ENCODE data around the gene CLCN6.

Gene CLCN6

DNA sequence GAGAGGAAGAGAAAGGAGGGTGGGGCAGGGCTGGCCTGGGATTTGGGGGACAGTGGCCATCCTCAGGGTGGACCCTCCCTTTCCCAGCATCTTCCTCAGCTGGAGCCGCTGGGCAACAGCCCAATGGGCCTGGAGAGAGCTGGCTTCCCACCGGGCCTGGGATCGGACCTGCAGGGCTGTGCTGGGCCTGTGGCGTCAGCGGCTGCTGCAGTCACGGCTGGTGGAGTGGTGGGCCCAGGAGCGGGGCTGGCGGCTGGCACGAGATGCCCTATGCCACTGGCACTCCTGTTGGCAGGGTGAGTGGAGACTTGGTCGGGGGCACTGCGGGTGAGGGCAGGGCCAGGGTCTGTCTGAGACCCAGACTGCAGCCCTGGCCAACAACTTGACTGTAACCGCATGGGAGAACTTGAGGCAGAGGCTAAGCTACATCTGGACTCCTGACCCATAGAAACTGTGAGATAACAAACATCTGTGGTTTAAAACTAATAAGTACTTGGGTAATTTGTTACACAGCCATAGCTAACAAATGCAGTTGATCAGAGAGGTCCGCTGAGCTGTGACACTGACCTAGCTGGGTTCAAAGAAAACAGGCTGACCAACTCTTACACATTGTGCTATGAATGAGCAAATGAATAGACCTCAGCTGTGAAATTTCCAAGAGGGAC, 26.1 kb upstream of the CLCN6 start:
- no peak for DNase-seq

DNA sequence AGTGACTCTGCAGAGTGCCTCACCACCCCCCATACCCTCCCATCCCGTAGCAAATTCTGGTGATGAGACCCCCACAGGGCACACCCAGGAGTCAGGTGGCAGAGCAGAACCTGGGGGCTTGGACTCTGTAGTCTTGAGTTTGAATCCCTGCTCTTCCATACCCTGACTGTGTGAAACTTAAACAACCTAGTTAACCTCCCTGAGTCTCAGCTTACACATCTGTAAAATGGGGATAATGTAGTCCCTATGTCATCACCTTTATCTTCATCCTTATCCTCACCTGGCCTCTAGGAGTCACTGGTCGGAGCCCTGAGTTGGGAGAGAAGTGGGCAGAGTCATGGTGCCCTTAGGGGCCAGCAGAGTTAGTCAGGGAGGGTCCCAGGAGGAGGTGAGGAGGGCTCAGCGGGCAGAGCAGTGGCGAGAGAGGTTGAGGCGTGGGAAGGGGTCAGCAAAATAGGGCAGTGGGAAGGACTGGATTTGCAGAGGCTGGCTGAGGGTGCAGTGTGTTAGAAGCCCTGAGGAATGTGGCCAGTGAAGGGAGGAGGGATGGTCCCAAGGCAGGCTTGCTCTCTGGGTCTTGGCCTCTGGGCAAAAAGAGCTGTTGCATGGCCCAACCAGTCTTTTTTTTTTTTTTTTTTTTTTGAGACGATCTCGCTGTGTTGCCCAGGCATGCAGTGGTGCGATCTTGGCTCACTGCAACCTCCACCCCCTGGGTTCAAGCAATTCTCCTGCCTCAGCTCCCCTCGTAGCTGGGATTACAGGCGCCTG, 25.4 kb upstream of the CLCN6 start:
- no peak for DNase-seq

DNA sequence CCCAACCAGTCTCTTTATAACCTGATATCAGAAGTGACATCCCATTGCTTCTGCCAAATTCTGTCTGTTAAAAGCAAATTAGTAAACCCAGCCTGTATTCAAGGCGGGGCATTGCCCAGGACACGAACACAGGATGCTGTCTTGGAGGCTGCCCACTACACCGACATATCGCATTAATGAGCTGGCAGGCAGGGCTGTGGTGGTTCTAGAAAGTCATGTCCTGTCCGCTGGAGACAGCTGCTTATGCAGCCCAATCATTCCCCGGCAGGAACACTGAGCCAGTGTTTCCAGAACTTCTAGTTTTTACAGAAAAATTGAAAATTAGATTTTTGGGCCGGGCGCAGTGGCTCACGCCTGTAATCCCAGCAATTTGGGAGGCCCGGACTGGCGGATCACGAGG, 24.7 kb upstream of the CLCN6 start:
- no peak for DNase-seq

DNA sequence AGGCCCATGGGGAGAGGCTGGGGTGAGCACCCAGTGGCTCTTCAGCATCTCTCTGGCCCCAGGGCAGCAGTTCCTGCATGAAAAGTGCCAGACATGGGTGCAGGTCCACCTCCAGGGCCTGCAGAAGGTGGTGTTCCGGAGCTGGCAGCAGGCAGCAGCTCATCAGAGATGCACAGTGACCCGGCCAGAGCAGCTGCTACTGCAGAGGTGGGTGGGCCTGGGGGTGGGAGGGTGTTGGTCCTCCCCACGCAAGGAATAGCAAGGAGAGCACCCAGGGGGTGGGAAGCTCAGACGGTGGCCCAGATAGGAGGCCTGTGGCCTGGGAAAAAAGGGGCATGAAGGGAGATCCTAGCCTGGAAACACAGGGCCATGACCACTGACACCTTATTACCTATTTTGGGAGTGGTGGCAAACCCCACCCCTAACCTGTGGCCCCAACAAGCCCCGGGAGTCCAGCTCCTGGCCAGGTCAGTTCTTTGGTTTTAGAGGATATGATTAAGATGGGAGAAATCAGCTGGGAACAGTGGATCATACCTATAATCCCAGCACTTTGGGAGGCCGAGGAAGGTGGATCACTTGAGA, 23.8 kb upstream of the CLCN6 start:
- DNase-seq = no peak

DNA sequence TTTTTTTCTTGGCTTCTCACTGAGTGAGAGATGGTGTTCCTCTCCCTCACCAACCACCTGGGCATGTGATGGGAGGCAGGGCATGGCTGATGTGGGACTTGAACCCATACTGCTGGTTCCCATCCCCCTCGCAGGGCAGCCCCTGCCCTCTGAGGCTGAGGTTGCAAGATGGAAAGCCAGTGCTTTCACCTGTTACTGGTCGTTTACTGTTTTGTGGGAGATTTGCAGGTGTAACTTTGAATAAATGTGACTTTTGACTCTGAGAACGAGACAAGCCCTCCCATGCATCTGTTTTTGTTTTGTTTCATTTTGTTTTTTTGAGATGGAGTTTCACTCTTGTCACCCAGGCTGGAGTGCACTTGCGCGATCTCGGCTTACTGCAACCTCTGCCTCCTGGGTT, 22.4 kb upstream of the CLCN6 start:
- no peak for DNase-seq

DNA sequence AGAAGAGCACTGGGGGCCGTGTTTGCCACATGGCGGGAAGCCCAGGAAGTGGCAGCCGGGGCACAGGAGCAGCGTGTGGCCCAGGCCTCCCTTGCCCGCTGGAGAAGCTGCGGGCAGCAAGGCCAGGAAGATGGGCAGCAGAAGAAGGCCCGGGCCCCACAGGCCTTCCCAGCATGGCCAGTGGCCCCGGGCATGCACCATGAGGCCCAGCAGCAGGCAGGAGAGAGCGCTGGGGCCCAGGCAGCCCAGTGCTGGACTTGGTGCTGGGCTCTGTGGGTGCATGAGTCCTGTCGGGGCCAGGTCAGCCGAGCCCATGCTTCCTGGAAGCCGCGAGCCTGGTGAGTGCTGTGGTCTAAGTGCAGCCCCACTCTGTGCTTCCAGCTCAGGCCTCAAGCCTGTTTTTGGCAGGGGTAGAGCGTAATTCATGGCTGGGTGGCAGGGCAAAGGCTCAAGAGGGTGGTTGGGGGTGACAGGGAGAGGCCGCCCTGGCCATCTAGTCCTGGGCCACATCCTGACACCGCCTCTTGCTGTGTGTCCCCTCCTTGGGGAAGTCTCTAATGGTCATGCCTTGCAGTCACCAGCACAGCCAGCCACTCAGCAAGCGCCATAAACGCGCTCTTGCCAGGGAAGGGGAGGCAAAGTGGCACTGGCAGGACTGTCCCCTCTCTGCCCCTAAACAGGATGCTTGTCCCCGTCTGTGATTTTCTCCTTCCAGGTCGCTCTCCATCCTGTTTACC, 21.6 kb upstream of the CLCN6 start:
- no peak for DNase-seq

DNA sequence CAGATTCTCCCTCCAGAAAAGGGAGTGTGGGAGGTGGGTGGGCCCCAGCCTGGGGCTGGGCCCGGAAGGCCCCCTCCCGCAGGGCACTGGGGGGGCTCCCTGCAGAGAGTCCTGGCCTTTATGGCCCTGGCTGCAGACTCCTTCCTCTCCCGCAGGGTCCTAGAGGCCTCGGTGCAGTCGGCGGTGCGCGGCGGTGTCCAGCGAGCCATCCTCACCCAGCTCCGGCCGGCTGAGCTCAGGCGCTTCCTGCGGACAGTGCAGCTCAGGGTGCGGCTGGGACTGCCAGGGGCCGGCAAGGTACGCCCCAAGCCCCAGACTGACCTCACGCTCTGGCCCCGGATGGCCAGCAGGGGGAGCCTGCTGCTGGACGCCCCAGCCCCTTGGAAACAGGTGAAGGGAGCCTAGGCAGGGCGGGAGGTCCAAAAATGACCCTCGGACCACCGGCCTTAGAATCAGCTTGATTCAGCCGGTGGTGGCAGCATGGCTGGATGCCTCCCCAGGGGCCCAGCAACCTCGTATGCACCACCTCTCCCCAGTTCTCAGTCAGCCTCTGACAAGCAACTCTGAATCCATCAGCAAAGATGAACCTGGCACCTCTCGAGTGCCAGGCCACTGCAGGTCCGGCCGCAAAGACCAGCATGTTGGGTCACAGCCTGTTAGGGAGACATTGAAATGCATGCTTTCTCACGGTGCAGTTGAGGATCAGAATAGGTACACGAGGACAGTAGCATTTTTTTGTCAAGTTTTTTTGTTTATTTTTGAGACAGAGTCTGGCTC, 20.8 kb upstream of the CLCN6 start:
- DNase-seq = peak; percentile 70

DNA sequence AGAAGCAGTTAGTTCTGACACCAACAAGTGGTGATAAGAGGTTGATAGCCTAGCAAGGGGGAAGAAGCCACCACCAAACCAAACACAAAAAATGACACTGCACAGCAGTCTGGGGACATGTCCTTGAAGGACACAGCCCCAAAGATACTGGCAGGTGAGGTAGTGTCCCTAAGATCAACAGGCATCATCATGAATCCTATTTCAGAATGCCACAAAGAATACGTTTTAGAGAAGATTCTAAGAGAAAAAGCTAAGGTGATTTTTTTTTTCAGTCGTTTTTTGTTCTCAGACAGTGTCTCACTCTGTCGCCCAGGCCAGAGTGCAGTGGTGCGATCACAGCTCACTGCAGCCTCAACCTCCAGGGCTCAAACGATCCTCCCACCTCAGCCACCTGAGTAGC, 19.8 kb upstream of the CLCN6 start:
- no peak for DNase-seq

DNA sequence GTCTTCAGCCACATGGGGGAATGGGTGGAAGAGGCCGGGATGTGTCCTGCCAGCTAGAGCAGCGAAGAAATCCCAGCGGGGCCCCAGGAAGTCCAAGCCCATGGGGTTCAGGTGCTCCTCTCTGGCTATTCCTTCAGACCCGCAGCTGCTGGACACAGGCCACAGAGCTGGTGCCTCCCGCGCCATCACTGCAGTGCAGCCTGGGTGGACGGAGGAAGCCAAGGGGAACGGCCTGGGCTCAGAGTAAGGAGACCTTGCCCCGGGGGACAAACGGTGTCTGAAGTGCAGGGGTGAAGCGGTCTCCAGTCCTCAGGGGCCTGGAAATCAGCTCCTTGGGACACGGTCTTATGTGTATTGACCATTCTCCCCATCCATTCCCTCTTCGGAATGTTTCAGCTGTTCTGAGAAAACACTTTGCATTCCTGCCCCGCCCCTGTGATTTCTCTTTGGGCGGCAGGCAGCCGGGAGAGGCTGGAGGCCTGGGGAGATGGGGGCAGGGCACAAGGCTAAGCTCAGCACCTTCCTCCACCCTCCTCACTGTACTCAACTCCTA, 18.7 kb upstream of the CLCN6 start:
- DNase-seq = no peak

DNA sequence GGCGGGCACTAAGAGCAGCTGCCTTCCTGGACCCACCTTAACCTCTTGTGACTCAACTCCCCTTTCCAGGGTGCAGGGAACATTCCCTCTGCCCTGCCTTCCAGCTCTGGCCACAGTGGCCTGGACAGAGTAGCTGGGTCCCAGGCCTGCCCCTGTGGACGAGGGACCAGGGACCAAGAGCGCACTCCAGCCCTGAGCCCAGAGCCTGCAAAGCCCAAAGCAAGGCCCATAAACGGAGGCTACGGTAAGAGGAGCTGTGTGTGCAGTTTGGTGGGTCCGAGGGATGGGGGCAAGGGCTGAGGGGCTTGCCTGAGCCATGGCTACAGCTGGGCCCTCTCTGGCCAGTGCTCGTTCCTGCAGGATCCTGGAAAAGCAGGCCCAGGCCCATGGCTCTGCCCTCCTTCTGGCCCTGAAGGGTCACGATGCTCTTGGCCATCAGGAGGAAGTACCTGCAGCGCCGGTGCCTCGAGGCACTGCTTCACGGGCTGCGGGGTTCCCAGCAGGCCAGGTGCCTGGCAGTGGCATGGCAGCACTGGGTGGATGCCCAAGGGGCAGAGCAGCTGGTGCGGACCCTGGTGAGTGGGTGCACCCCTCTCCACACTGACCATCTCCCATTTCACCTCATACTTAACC, 18.1 kb upstream of the CLCN6 start:
- DNase-seq = no peak

DNA sequence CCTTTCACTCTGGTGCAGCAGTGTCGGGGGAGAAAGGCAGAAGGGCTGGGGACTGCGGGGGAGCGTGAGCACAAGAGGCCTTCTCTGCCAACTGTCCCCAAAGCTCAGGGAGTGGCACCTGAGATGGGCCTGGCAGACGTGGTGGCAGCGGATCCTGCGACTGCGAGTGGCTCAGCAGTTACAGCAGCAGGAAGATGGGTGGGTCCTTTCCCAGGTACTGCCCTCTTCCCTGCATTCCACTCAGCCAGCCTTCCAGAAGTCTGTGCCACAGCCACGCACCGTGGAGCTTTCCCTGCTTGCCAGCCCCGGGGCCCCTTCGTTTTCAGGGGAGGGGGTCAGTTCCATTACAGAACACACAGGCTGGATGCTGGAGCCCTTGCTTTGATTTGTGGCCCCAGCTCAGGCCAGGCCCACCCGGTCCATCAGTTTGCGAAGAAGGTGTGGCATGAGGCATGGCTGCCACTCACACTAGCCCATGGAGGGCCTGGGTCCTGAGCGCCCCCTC, 17.4 kb upstream of the CLCN6 start:
- no peak for DNase-seq

DNA sequence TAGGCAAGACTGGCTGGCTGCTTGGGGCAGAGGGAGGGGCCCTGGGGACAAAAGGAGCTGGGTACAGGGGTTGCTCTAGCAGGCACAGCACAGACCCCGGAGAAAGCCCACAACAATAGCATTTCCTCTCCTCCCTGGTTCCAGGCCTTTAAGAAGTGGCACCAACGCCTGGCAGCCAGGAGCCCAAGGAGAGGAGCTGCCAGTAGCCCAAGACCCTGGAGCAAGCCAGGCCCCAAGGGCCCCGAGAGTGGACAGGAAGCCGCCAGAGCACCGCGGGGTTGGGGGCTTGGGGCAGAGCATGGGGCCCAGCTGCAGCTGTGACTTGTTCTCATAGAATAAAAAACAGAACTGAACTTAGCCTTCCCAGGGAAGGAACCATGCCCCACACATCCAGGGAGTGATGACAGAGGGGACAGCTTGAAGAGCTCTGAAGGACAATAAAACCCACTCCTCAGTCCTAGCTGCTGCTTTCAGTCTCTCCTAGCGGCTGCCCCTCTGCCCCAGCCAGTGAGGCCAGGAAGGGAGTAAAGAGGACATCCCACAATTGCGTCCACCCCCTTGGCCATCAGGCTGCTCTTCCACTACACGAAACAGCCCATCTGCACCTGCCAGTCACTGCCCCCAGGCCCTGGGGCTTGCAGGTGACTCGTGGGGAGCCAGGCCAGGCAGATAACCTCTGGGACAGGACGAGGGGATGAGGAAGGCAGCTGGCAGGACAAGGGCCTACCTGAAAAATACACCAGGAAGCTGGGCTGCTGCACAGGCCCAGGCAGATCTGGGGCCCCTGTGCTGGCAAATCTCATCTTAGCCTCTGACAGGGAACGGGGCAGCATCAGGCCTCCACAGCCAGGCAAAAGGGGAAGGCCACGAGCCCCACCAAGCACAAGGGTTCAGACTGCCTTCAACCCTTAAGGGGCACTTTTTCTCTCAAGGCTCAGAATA, 16.6 kb upstream of the CLCN6 start:
- DNase-seq = no peak

DNA sequence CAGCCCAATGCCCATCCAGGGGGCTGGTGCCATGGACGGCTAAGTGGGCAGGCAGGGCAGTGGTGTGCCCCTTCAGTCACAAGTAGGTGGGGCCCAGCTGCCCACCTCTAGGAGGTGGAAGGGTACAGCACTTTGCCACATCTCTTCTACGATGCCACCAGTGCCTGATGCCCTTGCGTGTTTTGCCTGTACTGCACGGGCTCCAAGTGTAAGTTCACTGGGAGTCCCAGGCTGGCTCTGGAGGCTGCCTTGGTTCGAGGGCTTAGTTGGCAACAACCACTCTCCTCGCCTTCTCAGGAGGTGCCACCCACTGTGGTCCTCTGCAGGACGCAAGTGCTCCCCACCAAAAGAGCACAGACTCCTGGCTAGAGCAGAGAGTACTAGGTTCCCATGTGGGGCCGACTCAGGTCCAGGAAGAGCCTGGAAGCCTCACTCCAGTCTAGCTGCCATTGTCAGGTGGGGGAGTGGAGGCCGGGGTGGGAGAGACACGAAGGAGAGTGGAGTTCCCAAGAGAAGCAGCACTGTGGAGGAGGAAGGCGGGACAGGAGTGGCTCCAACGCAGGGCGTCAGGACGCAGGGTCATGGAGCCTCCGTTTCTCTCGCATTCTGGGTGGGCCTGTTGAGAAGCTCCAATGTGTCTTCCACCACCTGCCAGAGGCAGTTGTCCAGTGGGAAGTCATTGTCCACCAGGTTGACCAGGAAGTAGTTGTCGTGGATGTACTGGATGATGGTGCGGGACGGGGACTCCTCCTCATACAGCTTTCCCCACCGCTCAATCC, 15.7 kb upstream of the CLCN6 start:
- DNase-seq = no peak

DNA sequence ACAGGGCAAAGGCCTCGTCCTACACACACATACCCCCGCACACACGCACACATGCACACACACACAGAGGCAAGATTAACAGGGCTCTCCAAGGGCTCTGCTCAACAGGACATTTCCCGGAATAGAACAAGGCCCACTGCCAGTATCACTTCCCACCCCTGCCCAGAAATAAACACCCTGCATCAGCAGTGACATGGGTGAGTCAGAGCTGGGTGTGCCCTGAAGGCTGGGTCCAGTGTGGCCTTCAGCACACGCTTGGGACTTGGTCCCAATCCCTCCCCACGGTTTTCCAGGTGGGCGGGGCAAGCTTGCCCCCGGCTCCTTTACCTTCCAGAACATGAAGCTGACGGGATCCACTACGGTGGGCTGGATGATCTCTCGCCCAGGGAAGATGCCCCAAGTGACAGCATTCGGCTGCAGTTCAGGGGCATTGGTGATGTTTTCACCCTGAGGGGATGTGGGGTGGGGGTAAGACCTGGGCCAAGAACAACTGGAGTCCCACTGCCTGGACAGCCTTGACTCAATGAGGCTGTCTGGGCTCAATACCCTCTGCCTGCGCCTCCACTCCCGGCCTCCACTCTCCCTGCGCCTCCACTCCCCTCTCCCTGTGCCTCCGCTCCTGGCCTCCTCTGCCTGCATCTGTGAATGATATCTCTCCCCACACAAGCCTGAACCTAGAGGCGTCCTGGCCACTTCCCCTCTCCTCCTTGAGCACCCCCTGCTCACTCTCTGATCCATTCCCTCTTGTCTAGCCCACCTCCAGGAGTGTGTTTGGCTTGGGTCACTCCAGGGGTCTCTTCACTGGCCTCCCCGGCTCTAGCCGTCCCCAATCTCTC, 14.9 kb upstream of the CLCN6 start:
- DNase-seq = no peak

DNA sequence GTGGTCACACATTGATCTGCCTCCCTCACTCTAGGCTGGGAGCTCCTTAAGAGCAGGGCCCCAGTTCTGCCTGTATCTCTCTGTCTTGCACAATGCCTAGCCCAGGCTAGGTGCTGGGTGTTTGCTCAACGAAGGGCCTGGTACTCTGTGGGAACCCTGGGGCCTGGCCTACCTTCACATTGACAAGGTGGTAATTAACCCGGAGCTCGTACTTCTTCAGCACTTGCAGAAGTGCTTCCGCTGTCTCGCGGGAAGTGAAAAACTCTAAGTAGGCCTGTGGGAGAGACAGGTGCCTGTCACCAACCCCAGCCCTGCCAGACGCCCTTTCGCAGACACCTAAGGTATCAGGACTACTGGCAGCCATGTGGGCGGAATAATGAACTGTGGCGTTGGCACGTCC, 13.9 kb upstream of the CLCN6 start:
- no peak for DNase-seq

DNA sequence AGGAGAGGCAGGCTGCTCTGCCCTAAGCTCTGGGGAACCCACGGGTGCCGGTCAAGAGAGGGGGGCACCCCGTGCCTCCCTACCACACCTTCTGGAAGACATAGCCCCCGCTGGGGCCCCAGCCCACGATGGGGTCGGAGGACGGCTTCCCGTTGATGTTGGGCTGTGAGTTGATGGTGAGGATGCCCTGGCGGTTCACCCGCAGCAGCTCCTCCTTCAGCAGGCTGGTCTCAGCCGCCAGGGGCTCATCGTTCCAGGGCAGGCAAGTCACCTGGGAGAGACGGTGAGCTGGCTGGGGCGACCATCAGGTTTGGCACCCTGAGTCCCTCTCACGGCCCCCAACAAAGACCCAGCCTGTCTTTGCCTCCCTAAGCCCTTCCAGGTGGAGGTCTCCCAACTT, 12.2 kb upstream of the CLCN6 start:
- no peak for DNase-seq

DNA sequence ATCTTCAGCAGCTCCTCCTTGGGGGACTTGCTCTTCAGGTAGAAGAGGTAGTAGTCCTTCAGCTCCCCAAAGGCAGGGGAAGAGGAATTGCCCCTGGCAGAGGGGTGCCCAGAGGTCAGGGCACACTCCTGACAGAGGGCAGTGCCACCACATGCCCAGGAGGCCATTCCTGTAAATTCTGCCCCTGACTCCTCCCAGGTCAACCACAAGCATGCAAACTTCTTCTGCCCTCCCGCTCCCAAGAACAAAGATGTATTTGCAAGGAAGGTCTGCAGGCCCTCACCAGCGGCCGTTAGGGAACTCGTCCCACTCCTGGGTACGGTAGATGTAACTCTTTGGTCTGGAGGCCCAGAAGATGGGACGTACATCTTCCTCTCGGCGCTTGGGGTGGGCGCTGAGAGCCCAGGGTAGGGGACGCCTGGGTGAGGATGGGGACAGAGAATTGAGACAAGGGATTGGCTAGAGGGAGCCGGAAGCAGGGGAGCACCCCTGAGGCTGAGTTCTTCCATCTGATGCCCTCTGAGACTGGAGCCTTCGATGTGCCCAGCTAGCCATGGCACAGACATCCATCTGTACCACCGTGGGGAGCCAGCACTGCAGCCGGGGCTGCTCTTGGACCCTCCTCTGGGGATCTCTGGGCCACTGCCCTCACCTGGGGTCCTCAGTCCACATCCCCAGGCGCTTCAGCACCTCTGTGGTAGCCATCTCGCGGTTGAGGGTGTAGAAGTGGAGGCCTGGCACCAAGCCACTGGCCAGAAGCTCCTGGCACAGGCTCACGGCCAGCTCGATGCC, 11.3 kb upstream of the CLCN6 start:
- no peak for DNase-seq

Data from 8988T (cell line).